Panc1 (cell line): ENCODE results near the gene ASMT. TPM values are rescaled to one million over a fixed set of nuclear protein-coding genes. Genes with fewer than 3 reads are reported as not detected.

ENCODE experiments used
- ATAC-seq: fragments of 200-7000 bp; cut with Tn5 transposase; 2 replicates; pipeline ENCODE4 v1.9.1; 2020; ENCODE audit warnings: mild to moderate bottlenecking, moderate library complexity
- BruUV-seq: library from RNA; stranded (reverse); fragments of 400-500 nt; replicated peaks from 2 replicates; lab custom pipeline; 2021; lab: Mats Ljungman, UMichigan
- CTCF ChIA-PET: fragments of 300-600 bp; sonication (Branson Sonifier 250); formaldehyde crosslinking; loops from one replicate; lab custom pipeline; 2022; ENCODE audit warnings: antibody characterized with exemption; lab: Charles Lee
- POLR2A ChIA-PET: fragments of 300-600 bp; sonication (Branson Sonifier 250); formaldehyde crosslinking; loops from one replicate; lab custom pipeline; 2022; ENCODE audit warnings: antibody characterized with exemption; lab: Charles Lee
- DNase-seq: peaks from one replicate; pipeline ENCODE4 v3.0.0-alpha.2; 2010; ENCODE audit warnings: low read depth, low spot score
- H3K27ac ChIP-seq: 2 replicates; pipeline ENCODE4 v1.5.1; 2011; ENCODE audit warnings: mild to moderate bottlenecking, low read length, inconsistent platforms
- H3K27me3 ChIP-seq: fragments of 200-500 bp; sonication (Bioruptor generic); 2 replicates; pipeline ENCODE4 v1.6.0; 2014; ENCODE audit warnings: low read length, inconsistent platforms; ENCODE audit not compliant: control insufficient read depth, insufficient read depth
- H3K36me3 ChIP-seq: fragments of 200-500 bp; sonication (Bioruptor generic); 2 replicates; pipeline ENCODE4 v1.5.1; 2014; ENCODE audit warnings: inconsistent platforms, mild to moderate bottlenecking, low read length, moderate library complexity; ENCODE audit not compliant: control insufficient read depth, insufficient read depth
- H3K4me1 ChIP-seq: 2 replicates; pipeline ENCODE4 v1.5.1; 2011; ENCODE audit warnings: inconsistent platforms, mild to moderate bottlenecking, low read length, moderate library complexity; ENCODE audit not compliant: control insufficient read depth, insufficient read depth
- H3K4me3 ChIP-seq, 2 experiments: 2 replicates each; pipeline ENCODE4 v1.5.1; 2011 to 2012; ENCODE audit warnings: low read depth in 2 of 2, low read length in 2 of 2, mild to moderate bottlenecking in 2 of 2, inconsistent platforms in 1 of 2, moderate library complexity in 1 of 2
- H3K9me3 ChIP-seq: fragments of 200-500 bp; sonication (Bioruptor generic); 2 replicates; pipeline ENCODE4 v1.5.1; 2014; ENCODE audit warnings: low read depth, mild to moderate bottlenecking, inconsistent platforms, low read length, moderate library complexity; ENCODE audit not compliant: control insufficient read depth, insufficient read depth
- POLR2AphosphoS5 ChIP-seq: IDR thresholded peaks from 2 replicates; pipeline ENCODE4 v1.6.1; 2012; ENCODE audit warnings: mild to moderate bottlenecking, low read depth, low read length, moderate library complexity
- SIN3A ChIP-seq: IDR thresholded peaks from 2 replicates; pipeline ENCODE4 v1.6.1; 2012; ENCODE audit warnings: low read depth, mild to moderate bottlenecking, low read length, moderate library complexity, borderline replicate concordance; ENCODE audit not compliant: insufficient read depth
- TCF7L2 ChIP-seq: IDR thresholded peaks from 2 replicates; pipeline ENCODE4 v1.6.1; 2011; ENCODE audit warnings: mild to moderate bottlenecking, low read depth, low read length, inconsistent platforms
- in situ Hi-C: cut with HindIII; loops from 2 replicates; pipeline ENCODE4 v1.10.0; 2016; ENCODE audit warnings: low sequenced_read_pairs, low pct_unique_long_range_greater_than_20kb
- intact Hi-C: fragments of 100-400 bp; cut with micrococcal nuclease; formaldehyde crosslinking; loops from one replicate; pipeline ENCODE4 v1.10.0; 2022; ENCODE audit not compliant: unreplicated experiment
- total RNA-seq: library from RNA; stranded (reverse); gene quantifications from one replicate; pipeline ENCODE4 v1.2.1, GENCODE V29; 2021; ENCODE audit not compliant: unreplicated experiment
- TF ChIP-seq, protein P1 (sequence below), 2 experiments: IDR thresholded peaks; 2 replicates each; pipeline ENCODE4 v1.6.1; 2011 to 2012; ENCODE audit warnings: low read depth in 2 of 2, control low read depth in 1 of 2, low read length in 1 of 2, mild to moderate bottlenecking in 1 of 2, moderate library complexity in 1 of 2; ENCODE audit not compliant: insufficient read depth in 1 of 2
- TF ChIP-seq, protein P2 (sequence below): fragments of 450-650 bp; IDR thresholded peaks from 2 replicates; pipeline ENCODE4 v1.5.1; 2017; ENCODE audit warnings: mild to moderate bottlenecking

Gene ASMT
- total RNA-seq, 1 experiment from 2014 or later, result not detected

DNA sequence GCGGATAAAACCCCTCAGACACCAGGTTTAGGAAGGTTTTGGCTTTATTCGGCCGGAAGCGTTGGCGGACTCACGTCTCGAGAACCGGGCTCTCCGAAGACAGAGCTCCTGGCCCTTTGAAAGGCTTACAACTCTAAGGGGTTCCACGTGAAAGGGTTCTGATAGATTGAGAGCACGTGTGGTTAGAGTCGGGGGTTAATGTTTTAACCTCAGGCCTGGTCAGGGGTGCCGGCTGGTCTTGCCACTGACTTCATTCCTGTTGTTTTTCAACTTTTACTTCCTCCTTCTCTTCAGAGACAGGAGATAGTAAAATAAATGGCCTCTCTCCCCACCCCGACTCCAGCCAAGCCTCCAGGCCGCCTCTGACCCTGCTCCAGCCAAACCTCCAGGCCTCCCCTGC lies 4.7 kb upstream of the ASMT start:
- intact Hi-C loops, result no loop called here
- POLR2A ChIA-PET, result no interaction called here
- Histone ChIP-seq H3K4me1 (no peaks in the 10 kb centered on the region), H3K27ac (no peak overlapping the region), H3K36me3 (no peaks in the 10 kb centered on the region), H3K4me3 (no peak overlapping the region), H3K27me3 (no peaks in the 10 kb centered on the region), H3K9me3 (no peaks in the 10 kb centered on the region)
- TF ChIP-seq TCF7L2, result no peak
- no peak for TF ChIP-seq POLR2AphosphoS5
- TF ChIP-seq, protein P1, sequence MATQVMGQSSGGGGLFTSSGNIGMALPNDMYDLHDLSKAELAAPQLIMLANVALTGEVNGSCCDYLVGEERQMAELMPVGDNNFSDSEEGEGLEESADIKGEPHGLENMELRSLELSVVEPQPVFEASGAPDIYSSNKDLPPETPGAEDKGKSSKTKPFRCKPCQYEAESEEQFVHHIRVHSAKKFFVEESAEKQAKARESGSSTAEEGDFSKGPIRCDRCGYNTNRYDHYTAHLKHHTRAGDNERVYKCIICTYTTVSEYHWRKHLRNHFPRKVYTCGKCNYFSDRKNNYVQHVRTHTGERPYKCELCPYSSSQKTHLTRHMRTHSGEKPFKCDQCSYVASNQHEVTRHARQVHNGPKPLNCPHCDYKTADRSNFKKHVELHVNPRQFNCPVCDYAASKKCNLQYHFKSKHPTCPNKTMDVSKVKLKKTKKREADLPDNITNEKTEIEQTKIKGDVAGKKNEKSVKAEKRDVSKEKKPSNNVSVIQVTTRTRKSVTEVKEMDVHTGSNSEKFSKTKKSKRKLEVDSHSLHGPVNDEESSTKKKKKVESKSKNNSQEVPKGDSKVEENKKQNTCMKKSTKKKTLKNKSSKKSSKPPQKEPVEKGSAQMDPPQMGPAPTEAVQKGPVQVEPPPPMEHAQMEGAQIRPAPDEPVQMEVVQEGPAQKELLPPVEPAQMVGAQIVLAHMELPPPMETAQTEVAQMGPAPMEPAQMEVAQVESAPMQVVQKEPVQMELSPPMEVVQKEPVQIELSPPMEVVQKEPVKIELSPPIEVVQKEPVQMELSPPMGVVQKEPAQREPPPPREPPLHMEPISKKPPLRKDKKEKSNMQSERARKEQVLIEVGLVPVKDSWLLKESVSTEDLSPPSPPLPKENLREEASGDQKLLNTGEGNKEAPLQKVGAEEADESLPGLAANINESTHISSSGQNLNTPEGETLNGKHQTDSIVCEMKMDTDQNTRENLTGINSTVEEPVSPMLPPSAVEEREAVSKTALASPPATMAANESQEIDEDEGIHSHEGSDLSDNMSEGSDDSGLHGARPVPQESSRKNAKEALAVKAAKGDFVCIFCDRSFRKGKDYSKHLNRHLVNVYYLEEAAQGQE (IDR thresholded peaks at IDR 0.05; ENCODE audit: insufficient read depth in 1 of 2, low read depth in 2 of 2, low read length in 1 of 2), result no peak
- TF ChIP-seq, protein P2, sequence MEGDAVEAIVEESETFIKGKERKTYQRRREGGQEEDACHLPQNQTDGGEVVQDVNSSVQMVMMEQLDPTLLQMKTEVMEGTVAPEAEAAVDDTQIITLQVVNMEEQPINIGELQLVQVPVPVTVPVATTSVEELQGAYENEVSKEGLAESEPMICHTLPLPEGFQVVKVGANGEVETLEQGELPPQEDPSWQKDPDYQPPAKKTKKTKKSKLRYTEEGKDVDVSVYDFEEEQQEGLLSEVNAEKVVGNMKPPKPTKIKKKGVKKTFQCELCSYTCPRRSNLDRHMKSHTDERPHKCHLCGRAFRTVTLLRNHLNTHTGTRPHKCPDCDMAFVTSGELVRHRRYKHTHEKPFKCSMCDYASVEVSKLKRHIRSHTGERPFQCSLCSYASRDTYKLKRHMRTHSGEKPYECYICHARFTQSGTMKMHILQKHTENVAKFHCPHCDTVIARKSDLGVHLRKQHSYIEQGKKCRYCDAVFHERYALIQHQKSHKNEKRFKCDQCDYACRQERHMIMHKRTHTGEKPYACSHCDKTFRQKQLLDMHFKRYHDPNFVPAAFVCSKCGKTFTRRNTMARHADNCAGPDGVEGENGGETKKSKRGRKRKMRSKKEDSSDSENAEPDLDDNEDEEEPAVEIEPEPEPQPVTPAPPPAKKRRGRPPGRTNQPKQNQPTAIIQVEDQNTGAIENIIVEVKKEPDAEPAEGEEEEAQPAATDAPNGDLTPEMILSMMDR, result no peak
- no peak for TF ChIP-seq SIN3A
- in situ Hi-C loops, result no loop called here
- ATAC-seq (no peak), DNase-seq (no peak)
- CTCF ChIA-PET, result no interaction called here
- BruUV-seq, result no TSS peak

DNA sequence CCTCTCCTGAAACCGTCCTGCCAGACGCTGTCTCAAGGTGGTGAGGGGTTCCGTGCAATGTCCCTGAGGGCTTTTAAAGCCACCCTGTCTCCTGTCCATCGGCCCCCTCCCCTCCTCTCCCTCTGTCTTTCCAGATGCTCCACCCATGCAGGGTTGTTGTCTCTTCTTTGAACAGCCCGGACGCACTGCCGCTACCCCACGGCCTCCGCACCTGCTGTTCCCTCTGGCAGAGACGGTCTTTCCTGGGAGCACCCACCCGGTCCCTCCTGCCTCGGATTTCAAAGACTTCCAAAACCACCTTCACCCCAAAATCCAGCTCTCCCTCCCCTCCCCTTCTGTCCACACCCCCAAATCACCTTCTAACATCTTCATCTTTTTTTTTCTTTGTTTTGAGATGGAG lies 4.1 kb upstream of the ASMT start:
- in situ Hi-C loops, result no loop called here
- H3K9me3 ChIP-seq, result no peaks in the 10 kb centered on the region
- intact Hi-C loops, result no loop called here
- DNase-seq (no peak), ATAC-seq (no peak)
- ChIA-PET CTCF (no interaction called here), POLR2A (no interaction called here)
- H3K27me3 ChIP-seq, result no peaks in the 10 kb centered on the region
- BruUV-seq, result no TSS peak
- H3K27ac ChIP-seq, result no peak overlapping the region
- no peaks in the 10 kb centered on the region for H3K36me3 ChIP-seq
- TF ChIP-seq, protein P2, result no peak
- TF ChIP-seq POLR2AphosphoS5, result no peak
- no peaks in the 10 kb centered on the region for H3K4me1 ChIP-seq
- no peak overlapping the region for H3K4me3 ChIP-seq
